GM12892 (cell line): Measurements from ENCODE around the gene CAMTA1.

ENCODE experiments used
- DNase-seq: peaks from one replicate; pipeline ENCODE4 v3.0.0; 2011; ENCODE audit not compliant: insufficient read length
- FAIRE-seq: peaks from 2 replicates; lab custom pipeline; 2011; peaks lifted over from hg19 to GRCh38; lab: Jason Lieb, UNC
- POLR2A ChIP-seq: IDR thresholded peaks from 2 replicates; pipeline ENCODE4 v1.6.1; 2011; ENCODE audit warnings: low read depth, low read length, control low read depth
- POLR2AphosphoS5 ChIP-seq: IDR thresholded peaks from 2 replicates; pipeline ENCODE4 v1.6.1; 2011; ENCODE audit warnings: low read depth, low read length, control low read depth
- TAF1 ChIP-seq: IDR thresholded peaks from 2 replicates; pipeline ENCODE4 v1.6.1; 2011; ENCODE audit warnings: low read depth, mild to moderate bottlenecking, control low read depth, low read length, borderline replicate concordance

Gene CAMTA1

GRCh38 chr1:7567376-7567775 is 782.1 kb downstream of the CAMTA1 start:
- no peak for TF ChIP-seq TAF1
- FAIRE-seq (no peak), DNase-seq (no peak)

DNA sequence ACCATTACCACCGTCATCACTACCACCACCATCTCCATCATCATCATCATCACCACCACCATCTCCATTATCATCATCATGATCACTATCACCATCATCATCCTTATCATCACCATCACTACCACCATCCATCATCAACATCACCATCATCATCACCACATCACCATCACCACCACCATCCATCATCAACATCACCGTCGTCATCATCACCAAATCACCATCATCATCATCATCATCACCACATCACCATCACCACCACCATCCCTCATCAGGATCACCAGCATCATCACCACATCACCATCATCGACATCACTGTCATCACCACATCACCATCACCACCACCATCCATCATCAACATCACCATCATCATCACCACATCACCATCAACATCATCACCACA is 782.8 kb downstream of the CAMTA1 start:
- FAIRE-seq (no peak), DNase-seq (no peak)
- TF ChIP-seq POLR2AphosphoS5 (no peak), POLR2A (no peak), TAF1 (no peak)

DNA sequence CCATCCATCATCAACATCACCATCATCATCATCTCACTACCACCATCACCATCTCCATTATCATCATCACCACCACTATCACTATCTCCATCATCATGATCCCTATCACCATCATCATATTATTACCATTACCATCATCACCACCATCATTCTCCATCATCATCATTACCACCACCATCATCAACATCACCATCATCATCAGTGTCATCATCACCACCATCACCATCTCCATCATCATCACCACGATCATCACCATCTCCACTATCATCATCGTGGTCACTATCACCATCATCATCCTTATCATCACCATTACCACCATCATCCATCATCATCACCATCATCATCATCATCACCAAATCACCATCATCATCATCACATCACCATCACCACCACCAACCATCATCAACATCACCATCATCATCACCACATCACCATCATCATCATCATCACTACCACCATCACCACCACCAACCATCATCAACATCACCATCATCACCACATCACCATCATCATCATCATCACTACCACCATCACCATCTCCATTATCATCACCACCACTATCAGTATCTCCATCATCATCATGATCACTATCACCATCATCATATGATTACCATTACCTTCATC is 783.8 kb downstream of the CAMTA1 start:
- FAIRE-seq (no peak), DNase-seq (no peak)
- TF ChIP-seq TAF1 (no peak), POLR2AphosphoS5 (no peak)

- no peak for FAIRE-seq
- no peak for DNase-seq
- TF ChIP-seq POLR2AphosphoS5 (no peak), TAF1 (no peak), POLR2A (no peak)
Observed at GRCh38 chr1:7570311-7570710, 785.1 kb downstream of the CAMTA1 start.

DNA sequence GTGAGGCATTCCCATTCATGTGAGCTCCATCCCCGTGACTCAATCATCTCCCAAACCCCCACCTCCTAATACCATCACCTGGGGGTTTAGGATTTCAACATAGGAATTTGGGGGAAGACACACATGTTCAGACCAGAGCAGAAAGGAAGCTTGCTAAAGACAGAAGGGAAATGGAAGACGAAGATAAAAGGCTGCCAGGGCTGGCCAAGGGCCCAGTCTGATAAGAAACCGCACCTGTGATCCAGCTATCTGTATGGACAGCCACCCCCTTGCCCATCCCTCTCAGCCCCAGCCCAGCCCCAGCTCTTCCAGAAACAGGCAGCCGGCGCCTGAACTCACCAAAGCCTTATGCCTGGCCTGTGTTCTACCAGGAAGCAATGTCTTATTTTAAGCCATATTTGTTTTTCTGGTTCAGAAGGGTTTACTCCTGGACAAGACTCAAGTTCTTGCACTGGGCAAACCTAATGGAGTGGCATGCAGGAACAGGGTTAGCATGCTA is 787.4 kb downstream of the CAMTA1 start:
- DNase-seq (no peak), FAIRE-seq (no peak)
- TF ChIP-seq TAF1 = no peak
- TF ChIP-seq POLR2AphosphoS5 = no peak
- no peak for TF ChIP-seq POLR2A

GRCh38 chr1:7573481-7573880 is 788.2 kb downstream of the CAMTA1 start:
- TF ChIP-seq TAF1 (no peak), POLR2AphosphoS5 (no peak), POLR2A (no peak)
- FAIRE-seq (no peak), DNase-seq (no peak)

DNA sequence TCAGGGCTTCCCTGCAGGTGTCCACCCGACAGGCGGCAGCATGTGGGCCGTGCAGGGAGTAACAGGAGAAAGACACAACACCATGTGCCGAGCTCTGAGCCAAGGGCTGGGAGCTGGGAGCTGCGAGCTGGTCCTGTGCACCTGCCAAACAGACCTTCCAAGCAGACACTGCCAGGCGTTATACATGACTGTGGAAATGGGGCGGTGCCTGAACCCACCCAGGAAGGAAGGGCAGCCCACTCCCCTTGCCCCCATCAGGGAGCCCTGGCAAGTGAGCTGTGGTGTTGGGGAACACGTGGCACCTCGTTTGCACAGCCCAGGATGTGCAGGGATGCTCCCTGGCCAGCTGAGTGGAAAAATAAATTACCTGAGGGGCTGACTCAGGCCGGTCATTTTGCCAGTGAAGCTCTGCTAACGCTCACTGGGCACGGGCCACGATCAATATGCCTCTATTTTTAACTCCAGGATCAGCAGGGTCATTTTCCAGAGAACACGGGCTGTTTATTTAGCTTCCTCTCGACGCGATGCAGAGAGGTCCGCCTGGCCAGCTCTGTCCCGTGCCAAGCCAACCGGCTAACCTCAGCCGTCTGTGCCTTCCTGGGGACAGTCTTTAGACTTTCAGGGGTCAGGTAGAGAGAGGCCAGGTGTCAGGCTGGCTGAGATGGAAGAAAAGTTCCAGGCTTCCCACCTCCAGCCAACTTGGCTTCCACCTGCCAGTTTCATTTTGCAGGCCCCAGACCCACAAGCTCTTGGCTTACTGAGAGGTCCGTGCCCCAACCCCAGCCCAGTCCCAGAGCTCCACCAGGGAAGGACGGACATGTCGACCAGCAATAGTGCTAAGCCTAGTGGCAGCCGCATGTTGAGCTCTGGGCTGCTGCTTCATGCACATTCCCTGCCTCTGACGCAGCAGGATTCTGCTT is 789.1 kb downstream of the CAMTA1 start:
- DNase-seq (no peak), FAIRE-seq (no peak)
- no peak for TF ChIP-seq POLR2A
- TF ChIP-seq TAF1 = no peak
- TF ChIP-seq POLR2AphosphoS5 = no peak

- DNase-seq = no peak
- TF ChIP-seq TAF1 (no peak), POLR2AphosphoS5 (no peak), POLR2A (no peak)
- FAIRE-seq = no peak
Observed at GRCh38 chr1:7575041-7575400, 789.8 kb downstream of the CAMTA1 start.

DNA sequence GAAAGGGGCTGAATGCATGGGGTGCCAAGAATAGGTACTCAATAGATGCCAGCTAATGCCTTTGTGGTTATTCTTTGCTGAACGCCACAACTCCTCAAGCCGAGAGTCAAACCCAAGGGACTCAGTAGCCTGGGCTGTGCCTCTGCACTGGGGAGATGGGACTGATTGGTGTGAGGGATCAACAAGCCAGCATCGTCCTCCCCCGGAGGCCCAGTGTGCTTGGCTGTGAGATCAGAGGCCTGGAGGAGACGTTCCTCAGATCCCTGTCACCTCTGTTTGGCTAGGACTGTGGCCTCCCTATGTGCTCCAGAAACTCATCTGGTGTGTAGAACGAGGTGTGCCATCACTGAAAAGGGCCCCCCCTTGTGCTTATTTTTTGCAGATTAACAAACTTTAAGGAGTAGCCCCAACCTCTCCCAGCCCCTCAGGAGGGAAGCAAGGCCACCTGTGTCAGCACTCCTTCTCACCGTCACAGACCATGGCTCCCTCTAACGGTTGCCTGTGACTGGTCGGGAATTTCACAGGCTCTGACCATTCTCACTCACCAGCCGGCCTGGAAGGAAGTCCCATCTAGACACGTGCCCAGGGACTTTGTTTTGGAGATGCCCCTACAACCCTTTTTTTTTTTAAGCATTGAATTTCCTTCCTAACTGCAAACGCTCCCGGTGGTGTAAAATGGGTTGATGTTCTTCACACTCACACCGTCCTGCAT is 791.8 kb downstream of the CAMTA1 start:
- no peak for TF ChIP-seq TAF1
- TF ChIP-seq POLR2AphosphoS5 = no peak
- no peak for TF ChIP-seq POLR2A
- DNase-seq = no peak
- FAIRE-seq = no peak

DNA sequence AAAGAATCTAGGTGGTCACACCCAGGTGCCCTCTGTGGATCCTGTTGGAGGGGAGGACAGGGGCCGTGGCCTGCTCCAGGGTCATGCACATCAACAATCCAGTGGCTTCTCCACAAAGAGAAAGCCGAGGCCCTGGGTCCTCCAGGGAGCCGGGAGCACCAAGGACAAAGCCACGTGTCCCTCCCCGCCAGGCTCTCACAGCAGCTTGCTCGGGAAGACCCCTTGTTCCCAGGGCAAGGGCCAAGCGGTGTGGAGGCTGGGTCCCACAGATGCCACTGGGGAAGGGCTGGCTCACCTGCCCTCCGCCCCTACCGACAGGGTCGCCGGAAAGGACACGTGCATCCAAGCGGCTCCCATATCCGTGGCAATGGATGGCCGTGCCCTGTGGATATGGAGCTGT is 793.0 kb downstream of the CAMTA1 start:
- no peak for FAIRE-seq
- no peak for DNase-seq
- no peak for TF ChIP-seq POLR2A
- no peak for TF ChIP-seq POLR2AphosphoS5
- no peak for TF ChIP-seq TAF1

DNA sequence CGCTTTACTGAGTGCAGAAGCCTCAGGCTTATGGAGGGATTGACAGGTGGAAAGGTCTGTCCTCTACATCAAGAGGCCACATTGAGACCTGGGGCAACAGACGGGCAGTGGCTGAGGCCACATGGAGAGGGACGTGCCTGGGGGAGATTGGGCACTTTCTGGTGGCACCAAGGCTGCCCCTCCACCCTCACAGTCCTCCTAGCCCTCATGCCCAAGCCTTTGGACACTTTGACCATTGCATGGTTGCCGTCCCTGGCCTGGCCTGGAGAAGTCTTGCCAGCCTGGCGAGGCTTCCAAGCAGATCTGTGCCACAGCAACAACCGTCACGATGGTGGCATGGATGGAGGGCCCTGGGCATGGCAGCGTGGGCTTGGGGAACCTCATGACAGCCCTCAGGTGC is 793.8 kb downstream of the CAMTA1 start:
- DNase-seq = no peak
- TF ChIP-seq POLR2AphosphoS5 (no peak), TAF1 (no peak), POLR2A (no peak)
- no peak for FAIRE-seq

DNA sequence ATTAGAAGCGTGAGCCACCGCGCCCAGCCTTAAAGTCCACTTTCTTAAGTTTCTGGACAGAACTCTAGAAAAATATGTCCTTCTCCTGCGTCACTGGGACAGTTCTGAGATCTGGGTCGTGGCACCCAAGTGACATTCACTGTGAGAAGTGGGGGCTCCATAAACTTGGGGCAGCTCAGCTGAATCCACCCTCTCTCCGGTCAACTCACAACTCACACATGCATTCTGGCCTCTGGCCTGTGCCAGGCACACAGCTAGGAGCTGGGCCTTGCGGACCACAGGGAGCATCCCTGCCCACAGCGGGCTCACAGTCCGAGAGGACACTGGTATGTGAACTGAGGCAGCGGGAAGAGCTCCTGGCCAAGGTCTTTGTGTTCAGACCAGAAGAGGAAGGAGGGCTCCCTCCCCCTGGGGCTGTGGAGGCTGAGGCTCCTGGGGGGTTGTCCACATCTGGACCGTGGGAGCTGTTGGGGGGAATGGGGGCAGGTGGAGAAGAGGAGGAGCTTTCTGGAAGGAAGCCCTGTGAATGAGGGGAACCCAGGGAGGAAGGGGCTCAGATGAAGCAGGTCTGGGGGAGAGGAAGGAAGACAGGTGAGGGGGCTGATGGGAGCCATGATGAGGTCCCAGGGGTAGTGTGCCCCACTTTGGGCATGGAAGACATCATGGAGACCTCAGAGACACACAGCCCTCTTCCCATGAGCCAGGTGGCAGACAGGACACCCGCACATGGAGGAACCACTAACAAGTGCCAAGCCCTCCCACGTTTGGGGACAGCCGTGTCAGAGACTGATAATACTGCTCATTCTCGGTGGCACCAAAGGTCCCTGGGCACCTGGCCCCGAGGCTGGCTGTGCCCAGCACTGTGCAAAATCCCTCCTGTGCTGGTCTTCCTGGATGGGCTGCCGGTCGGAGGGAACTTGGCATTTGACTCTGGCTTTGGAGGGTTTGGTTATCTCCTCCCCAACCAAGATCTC is 794.9 kb downstream of the CAMTA1 start:
- DNase-seq = no peak
- TF ChIP-seq TAF1 = no peak
- no peak for FAIRE-seq
